Heart left ventricle (tissue), 16 donors: ENCODE results near the gene CGB2. TPM values are rescaled to one million over a fixed set of nuclear protein-coding genes. Genes with fewer than 3 reads are reported as not detected.
A peak's percentile ranks its signal among the peaks of the same experiment; 100 is the strongest.

Experiments
- ATAC-seq, 4 donors: fragments of 200-7000 bp; cut with Tn5 transposase; one replicate each; pipeline ENCODE4 v1.9.1; 2020 to 2022; ENCODE audit warnings: moderate library complexity in 4 of 4, mild to moderate bottlenecking in 3 of 4, moderate number of reproducible peaks in 1 of 4
- DNase-seq, 5 donors: peaks; one replicate each; pipeline ENCODE4 v3.0.0-alpha.2; 2020
- H3K27ac ChIP-seq, 12 donors: fragments of 200-600 bp; sonication (generic) in 4 of 12; one replicate each; pipeline versions ENCODE4 v1.5.0 to v1.8.0; 2016 to 2022; ENCODE audit warnings: mild to moderate bottlenecking in 2 of 12
- H3K27me3 ChIP-seq, 9 donors: fragments of 200-600 bp; sonication (generic) in 2 of 9; one replicate each; pipeline versions ENCODE4 v1.5.1 to v1.8.0; 2016 to 2022; ENCODE audit warnings: mild to moderate bottlenecking in 3 of 9
- H3K36me3 ChIP-seq, 9 donors: fragments of 200-600 bp; sonication (generic) in 2 of 9; one replicate each; pipeline versions ENCODE4 v1.5.0 to v1.8.0; 2018 to 2022; ENCODE audit warnings: mild to moderate bottlenecking in 2 of 9
- H3K4me1 ChIP-seq, 12 donors: fragments of 200-600 bp; sonication (generic) in 4 of 12; one replicate each; pipeline versions ENCODE4 v1.5.0 to v1.8.0; 2016 to 2022; ENCODE audit warnings: mild to moderate bottlenecking in 3 of 12
- H3K4me3 ChIP-seq, 12 donors: fragments of 200-600 bp; sonication (generic) in 4 of 12; one replicate each; pipeline versions ENCODE4 v1.5.0 to v1.8.0; 2017 to 2022; ENCODE audit warnings: mild to moderate bottlenecking in 9 of 12, moderate library complexity in 4 of 12
- H3K9me3 ChIP-seq, 12 donors: fragments of 200-600 bp; sonication (generic) in 4 of 12; one replicate each; pipeline versions ENCODE4 v1.5.0 to v1.8.0; 2016 to 2022; ENCODE audit warnings: mild to moderate bottlenecking in 1 of 12
- POLR2A ChIP-seq, 2 donors: fragments of 450-650 bp; IDR thresholded peaks; one replicate each; pipeline ENCODE4 v1.6.1; 2017; ENCODE audit warnings: antibody characterized with exemption in 2 of 2, mild to moderate bottlenecking in 2 of 2, moderate library complexity in 2 of 2
- WGBS, 4 donors: extraction: QIAGEN DNeasy Blood & Tissue Kit in 2 of 4; methylation state at CpG; one replicate each; pipeline versions ENCODE4 v1.1.5 to v1.1.7; 2013 to 2018; 5-methylcytosine and 5-hydroxymethylcytosine counted together
- intact Hi-C, 10 donors: fragments of 100-400 bp; cut with DNase I; formaldehyde crosslinking; loops; one replicate each; pipeline versions ENCODE4 v1.11.1 to v1.14.2; 2022
- polyA plus RNA-seq, 2 donors: library from polyadenylated mRNA; stranded (reverse); fragments of 200-250 nt; gene quantifications; one replicate each; pipeline ENCODE4 v1.2.3, GENCODE V29; 2013
- total RNA-seq, 9 donors: library from RNA; depleted of rRNA in 2 of 9; stranded (reverse); fragments of >200 nt in 2 of 9; fragmentation: NEBNext Ultra II Directional in 3 of 9; extraction: Animal tissue kit (Norgen Biotek cat#: 25700) in 3 of 9; gene quantifications; one replicate each; pipeline versions ENCODE4 v1.1.0 to v1.2.4, GENCODE V29; 2016 to 2023
- TF ChIP-seq, protein P1 (sequence below), 12 donors: fragments of 200-600 bp; sonication (generic) in 4 of 12; IDR thresholded peaks; one replicate each; pipeline versions ENCODE4 v1.5.0 to v1.8.0; 2018 to 2022; ENCODE audit warnings: antibody characterized with exemption in 12 of 12, mild to moderate bottlenecking in 5 of 12
- donor health status: ischemic (EF 13 %, LVEDD 7.1; RV severe dilation, severe dysfunction).
- donor health status: healthy with polysubstance abuse.
- donor health status: DM: no; HTN: yes; CAD: no.
- donor health status: DM: no; HTN: no; CAD: no.
- donor health status: ischemic (EF 25% LVEDD 6.9; RV normal size, moderate dysfunction).
- donor health status: ischemic (EF 25% LVEDD 5.7; RV mildly dilated, moderate dysfunction).
- donor health status: healthy.
- donor health status: DM: yes; HTN: yes; CAD: no.
- donor health status: ischemic (EF 35%, LVEDD 5.7; RV mildly dilated, moderate dysfunction).
- donor health status: nonischemic (EF 11% LVEDD 7.7; RV severe dilation, severe dysfunction).
- donor health status: DM: yes; HTN: yes; CAD: no.
- donor health status: PGD.
- donor health status: ischemic (EF 29% LVEDD 5.4; RV normal size, mild dysfunction).
- donor health status: nonischemic (EF 23%, LVEDD 6.1; RV moderate dilation, normal function).

CGB2 gene
- total and polyA plus RNA-seq, 11 donors = not detected

GRCh38 chr19:48990400-48990799 lies 41.3 kb upstream of the CGB2 start:
- DNase-seq (no peak), ATAC-seq (no peak)
- intact Hi-C loops = loop anchor here in 4 of 10 donors (5.0 to 10.0 kb wide), 4 partner anchors 157 to 224 kb away; no protein-coding TSS in a partner anchor
- peak overlapping the region in 11 of 12 donors; percentile 90 to 99 (median 96) for H3K27ac ChIP-seq
- H3K27me3 ChIP-seq = no peaks in the 10 kb centered on the region
- peak overlapping the region in 8 of 12 donors; percentile 6 to 99 (median 86) for H3K4me3 ChIP-seq
- peaks cover 0 to 43% (median 34%) of the 10 kb centered on the region in 9 donors for H3K36me3 ChIP-seq
- WGBS, 4 donors = 27 to 35% (median 33%) methylated on average over 4 of the region's 4 CpGs
- H3K9me3 ChIP-seq = no peaks in the 10 kb centered on the region
- TF ChIP-seq, protein P1, sequence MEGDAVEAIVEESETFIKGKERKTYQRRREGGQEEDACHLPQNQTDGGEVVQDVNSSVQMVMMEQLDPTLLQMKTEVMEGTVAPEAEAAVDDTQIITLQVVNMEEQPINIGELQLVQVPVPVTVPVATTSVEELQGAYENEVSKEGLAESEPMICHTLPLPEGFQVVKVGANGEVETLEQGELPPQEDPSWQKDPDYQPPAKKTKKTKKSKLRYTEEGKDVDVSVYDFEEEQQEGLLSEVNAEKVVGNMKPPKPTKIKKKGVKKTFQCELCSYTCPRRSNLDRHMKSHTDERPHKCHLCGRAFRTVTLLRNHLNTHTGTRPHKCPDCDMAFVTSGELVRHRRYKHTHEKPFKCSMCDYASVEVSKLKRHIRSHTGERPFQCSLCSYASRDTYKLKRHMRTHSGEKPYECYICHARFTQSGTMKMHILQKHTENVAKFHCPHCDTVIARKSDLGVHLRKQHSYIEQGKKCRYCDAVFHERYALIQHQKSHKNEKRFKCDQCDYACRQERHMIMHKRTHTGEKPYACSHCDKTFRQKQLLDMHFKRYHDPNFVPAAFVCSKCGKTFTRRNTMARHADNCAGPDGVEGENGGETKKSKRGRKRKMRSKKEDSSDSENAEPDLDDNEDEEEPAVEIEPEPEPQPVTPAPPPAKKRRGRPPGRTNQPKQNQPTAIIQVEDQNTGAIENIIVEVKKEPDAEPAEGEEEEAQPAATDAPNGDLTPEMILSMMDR (IDR thresholded peaks at IDR 0.05) = no peak
- no peak for TF ChIP-seq POLR2A (IDR thresholded peaks at IDR 0.05)
- peaks cover 6 to 48% (median 35%) of the 10 kb centered on the region in 12 donors for H3K4me1 ChIP-seq

GRCh38 chr19:48991011-48991609 lies 40.6 kb upstream of the CGB2 start:
- DNase-seq (no peak), ATAC-seq (no peak)
- Histone ChIP-seq H3K36me3 (peaks cover 0 to 36% (median 27%) of the 10 kb centered on the region in 9 donors), H3K27ac (peak overlapping the region in 11 of 12 donors; percentile 90 to 99 (median 96)), H3K27me3 (no peaks in the 10 kb centered on the region), H3K4me1 (peaks cover 6 to 48% (median 35%) of the 10 kb centered on the region in 12 donors), H3K9me3 (no peaks in the 10 kb centered on the region), H3K4me3 (peak overlapping the region in 11 of 12 donors; percentile 62 to 99 (median 85))
- WGBS, 4 donors = 73 to 79% (median 76%) methylated on average over 18 to 22 of the region's 22 CpGs
- TF ChIP-seq POLR2A (IDR thresholded peaks at IDR 0.05) = no peak
- TF ChIP-seq, protein P1 (IDR thresholded peaks at IDR 0.05) = no peak
- intact Hi-C loops = loop anchor here in 4 of 10 donors (5.0 to 10.0 kb wide), 4 partner anchors 156 to 224 kb away; no protein-coding TSS in a partner anchor

GRCh38 chr19:48991873-48992580 lies 39.7 kb upstream of the CGB2 start:
- ATAC-seq = peak; percentile 16 to 57 (median 46)
- peaks cover 0 to 27% (median 20%) of the 10 kb centered on the region in 9 donors for H3K36me3 ChIP-seq
- WGBS, 4 donors = 15 to 21% (median 19%) methylated on average over 8 of the region's 8 CpGs
- peak overlapping the region; percentile 61 to 99 (median 96) for H3K27ac ChIP-seq
- no peaks in the 10 kb centered on the region for H3K9me3 ChIP-seq
- peak overlapping the region; percentile 56 to 99 (median 82) for H3K4me3 ChIP-seq
- intact Hi-C loops = loop anchor here in 4 of 10 donors (5.0 to 10.0 kb wide), 4 partner anchors 155 to 223 kb away; no protein-coding TSS in a partner anchor
- no peaks in the 10 kb centered on the region for H3K27me3 ChIP-seq
- peak in 1 of 2 donors; percentile 55 for TF ChIP-seq POLR2A (IDR thresholded peaks at IDR 0.05)
- TF ChIP-seq, protein P1 (IDR thresholded peaks at IDR 0.05) = no peak
- H3K4me1 ChIP-seq = peaks cover 6 to 48% (median 35%) of the 10 kb centered on the region in 12 donors
- DNase-seq = peak in 4 of 5 donors; percentile 73 to 78 (median 74)
